ENCODE results near the gene HNRNPDL. TPM values are rescaled to one million over a fixed set of nuclear protein-coding genes. Genes with fewer than 3 reads are reported as not detected.
"Not testable (repeated sequence)": the region's sequence is repeated elsewhere in the genome, so short reads cannot be mapped to it uniquely, and the experiment has no call there.

Gene HNRNPDL
- polyA plus RNA-seq, 1 of the 3 experiments (the other 2 are of a cell fraction): 210 TPM

- 89% methylated on average over 9 of the region's 11 CpGs for WGBS (ENCODE audit: low lambda C conversion rate)
- H3K4me1 ChIP-seq (ENCODE audit: control insufficient read depth in 1 of 2, insufficient read depth in 2 of 2, low read depth in 1 of 2, low read length in 1 of 2); H3K36me3 ChIP-seq (replicated peaks in 1 of 2; ENCODE audit: control insufficient read depth in 1 of 2, insufficient read depth in 2 of 2, low read length in 1 of 2); CTCF ChIA-PET; H3K4me2 ChIP-seq; H3K9me2 ChIP-seq; H3K9ac ChIP-seq; H3K9me3 ChIP-seq; DNase-seq; H3K27ac ChIP-seq (ENCODE audit: low read depth in 2 of 2, low read length in 1 of 2); H2AFZ ChIP-seq (ENCODE audit: low read depth); H3K27me3 ChIP-seq (ENCODE audit: insufficient read depth); H3F3A ChIP-seq (replicated peaks; ENCODE audit: insufficient read depth); H4K20me1 ChIP-seq (ENCODE audit: insufficient read depth); H3K4me3 ChIP-seq (ENCODE audit: low read depth in 2 of 2, low read length in 1 of 2); H3K79me2 ChIP-seq (ENCODE audit: insufficient read depth): not testable (repeated sequence)
- POLR2A ChIA-PET: interaction anchor here (0.7 to 1.3 kb wide), 2 partner anchors 14 to 41 kb away, joined by 3 to 5 read pairs; no protein-coding TSS in a partner anchor
These were observed 15.2 kb downstream of the HNRNPDL start for GRCh38 chr4:82415061-82415460.

GRCh38 chr4:82403725-82404124 lies 26.5 kb downstream of the HNRNPDL start:
- H3K36me3 ChIP-seq (replicated peaks in 1 of 2; ENCODE audit: control insufficient read depth in 1 of 2, insufficient read depth in 2 of 2, low read length in 1 of 2): no peaks in the 10 kb centered on the region
- H3K4me1 ChIP-seq (ENCODE audit: control insufficient read depth in 1 of 2, insufficient read depth in 2 of 2, low read depth in 1 of 2, low read length in 1 of 2): no peaks in the 10 kb centered on the region
- 69% methylated on average over 1 of the region's 1 CpG for WGBS (ENCODE audit: low lambda C conversion rate)
- no peaks in the 10 kb centered on the region for H4K20me1 ChIP-seq (ENCODE audit: insufficient read depth)
- no peak for DNase-seq
- H3K9ac ChIP-seq: no peak overlapping the region
- no peak overlapping the region for H3K27ac ChIP-seq (ENCODE audit: low read depth in 2 of 2, low read length in 1 of 2)
- H3K4me2 ChIP-seq: no peak overlapping the region
- no peaks in the 10 kb centered on the region for H3F3A ChIP-seq (replicated peaks; ENCODE audit: insufficient read depth)
- H3K4me3 ChIP-seq (ENCODE audit: low read depth in 2 of 2, low read length in 1 of 2): no peak overlapping the region
- no peaks in the 10 kb centered on the region for H3K9me2 ChIP-seq
- ChIA-PET CTCF (no interaction called here), POLR2A (no interaction called here)
- no peak overlapping the region for H2AFZ ChIP-seq (ENCODE audit: low read depth)
- no peaks in the 10 kb centered on the region for H3K9me3 ChIP-seq
- TF ChIP-seq RFX5 (IDR thresholded peaks at IDR 0.05; ENCODE audit: low read length) (no peak), RXRA (IDR thresholded peaks at IDR 0.05; ENCODE audit: borderline replicate concordance, low read depth) (no peak), NFIC (IDR thresholded peaks at IDR 0.05; ENCODE audit: borderline replicate concordance) (peak; percentile 31; the same call in 1 of the 2 replicates), EP300 (IDR thresholded peaks at IDR 0.05; ENCODE audit: borderline replicate concordance in 1 of 2, low read depth in 1 of 2, low read length in 1 of 2) (no peak), FOSL2 (IDR thresholded peaks at IDR 0.05; ENCODE audit: borderline replicate concordance, low read depth) (no peak), USF1 (IDR thresholded peaks at IDR 0.05; ENCODE audit: borderline replicate concordance, low read depth) (no peak), EZH2phosphoT487 (IDR thresholded peaks at IDR 0.05; ENCODE audit: borderline replicate concordance, low read depth) (no peak), ELF1 (IDR thresholded peaks at IDR 0.05) (no peak), NRF1 (IDR thresholded peaks at IDR 0.05; ENCODE audit: low read depth, low read length) (no peak), PBX3 (IDR thresholded peaks at IDR 0.05) (0 out of 2 replicates have a peak, but pooled peaks have one; percentile 32), GABPA (IDR thresholded peaks at IDR 0.05; ENCODE audit: low read depth) (no peak), TAF1 (IDR thresholded peaks at IDR 0.05; ENCODE audit: borderline replicate concordance, low read depth, low read length) (no peak), MEF2A (IDR thresholded peaks at IDR 0.05; ENCODE audit: borderline replicate concordance, low read depth) (no peak), JUND (IDR thresholded peaks at IDR 0.05) (no peak)
- H3K79me2 ChIP-seq (ENCODE audit: insufficient read depth): no peaks in the 10 kb centered on the region
- no peaks in the 10 kb centered on the region for H3K27me3 ChIP-seq (ENCODE audit: insufficient read depth)

Data from SK-N-SH (cell line).